ENCODE data around the gene PECR.

Gene PECR

DNA sequence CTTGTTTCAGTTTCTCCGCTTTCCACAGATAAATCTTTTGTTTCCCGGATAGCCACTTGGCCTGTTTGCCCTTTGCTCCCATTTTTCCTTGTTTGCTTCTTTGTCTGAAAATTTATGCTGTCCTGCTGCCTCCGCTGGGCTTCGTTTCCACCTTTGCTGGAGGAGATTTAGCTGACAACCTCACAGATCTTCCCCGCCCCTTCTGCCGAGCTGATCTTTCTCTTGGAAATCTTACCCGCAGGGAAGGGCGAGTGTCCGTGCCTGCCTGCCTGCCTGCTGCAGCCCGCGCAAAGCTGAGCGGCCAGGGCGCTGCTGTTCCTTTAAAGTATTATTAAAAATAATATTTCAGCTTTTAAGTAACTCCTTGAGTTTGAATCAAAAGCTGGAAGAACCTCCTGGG lies 26.2 kb upstream of the PECR start:
- H3K27me3 ChIP-seq (replicated peaks; ENCODE audit: insufficient read depth, low read length) = no peaks in the 10 kb centered on the region
- no peak overlapping the region for H3K9ac ChIP-seq (ENCODE audit: low read length)
- no peaks in the 10 kb centered on the region for H3K9me3 ChIP-seq (replicated peaks; ENCODE audit: insufficient read depth, low read length)
- H3K27ac ChIP-seq (ENCODE audit: low read length) = no peak overlapping the region
- H3K36me3 ChIP-seq (replicated peaks; ENCODE audit: insufficient read depth, low read length) = no peaks in the 10 kb centered on the region
- TF ChIP-seq EZH2phosphoT487 (IDR thresholded peaks at IDR 0.05; ENCODE audit: low read length) (no peak), EZH2 (optimal IDR thresholded peaks at IDR 0.05; ENCODE audit: low read depth, low read length) (no peak)
- TF ChIP-seq, protein P1, sequence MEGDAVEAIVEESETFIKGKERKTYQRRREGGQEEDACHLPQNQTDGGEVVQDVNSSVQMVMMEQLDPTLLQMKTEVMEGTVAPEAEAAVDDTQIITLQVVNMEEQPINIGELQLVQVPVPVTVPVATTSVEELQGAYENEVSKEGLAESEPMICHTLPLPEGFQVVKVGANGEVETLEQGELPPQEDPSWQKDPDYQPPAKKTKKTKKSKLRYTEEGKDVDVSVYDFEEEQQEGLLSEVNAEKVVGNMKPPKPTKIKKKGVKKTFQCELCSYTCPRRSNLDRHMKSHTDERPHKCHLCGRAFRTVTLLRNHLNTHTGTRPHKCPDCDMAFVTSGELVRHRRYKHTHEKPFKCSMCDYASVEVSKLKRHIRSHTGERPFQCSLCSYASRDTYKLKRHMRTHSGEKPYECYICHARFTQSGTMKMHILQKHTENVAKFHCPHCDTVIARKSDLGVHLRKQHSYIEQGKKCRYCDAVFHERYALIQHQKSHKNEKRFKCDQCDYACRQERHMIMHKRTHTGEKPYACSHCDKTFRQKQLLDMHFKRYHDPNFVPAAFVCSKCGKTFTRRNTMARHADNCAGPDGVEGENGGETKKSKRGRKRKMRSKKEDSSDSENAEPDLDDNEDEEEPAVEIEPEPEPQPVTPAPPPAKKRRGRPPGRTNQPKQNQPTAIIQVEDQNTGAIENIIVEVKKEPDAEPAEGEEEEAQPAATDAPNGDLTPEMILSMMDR (IDR thresholded peaks at IDR 0.05; ENCODE audit: low read length) = no peak
- peaks cover 31% of the 10 kb centered on the region for H3F3A ChIP-seq (ENCODE audit: insufficient read depth, low read length)
- H3K9me2 ChIP-seq (replicated peaks; ENCODE audit: insufficient read depth, low read length) = no peaks in the 10 kb centered on the region
- no peak overlapping the region for H3K4me2 ChIP-seq (ENCODE audit: low read depth, low read length)
- no peaks in the 10 kb centered on the region for H4K20me1 ChIP-seq (ENCODE audit: insufficient read depth, low read length)
- no peak for DNase-seq
- H3K4me1 ChIP-seq (ENCODE audit: low read length) = peaks cover 27% of the 10 kb centered on the region
- no peak overlapping the region for H2AFZ ChIP-seq (ENCODE audit: low read length)
- peaks cover 36% of the 10 kb centered on the region for H3K79me2 ChIP-seq (ENCODE audit: low read length)
- no peak overlapping the region for H3K4me3 ChIP-seq (ENCODE audit: low read length)

DNA sequence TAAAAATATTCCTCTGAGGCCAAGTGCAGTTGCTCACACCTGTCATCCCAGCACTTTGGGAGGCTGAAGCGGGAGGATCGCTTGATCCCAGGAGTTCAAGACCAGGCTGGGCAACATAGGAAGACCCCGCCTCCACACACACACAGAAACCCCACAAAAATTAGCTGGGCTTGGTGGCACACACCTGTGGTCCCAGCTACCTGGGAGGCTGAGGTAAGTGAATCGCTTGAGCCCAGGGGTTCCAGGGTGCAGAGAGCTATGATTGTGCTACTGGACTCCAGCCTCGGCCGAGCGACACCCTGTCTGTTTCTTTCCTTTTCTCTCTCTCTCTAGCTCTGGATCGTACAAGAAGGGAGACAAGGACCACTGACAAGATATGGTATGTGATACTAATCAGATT lies 25.7 kb upstream of the PECR start:
- no peaks in the 10 kb centered on the region for H3K9me3 ChIP-seq (replicated peaks; ENCODE audit: insufficient read depth, low read length)
- no peak for DNase-seq
- no peaks in the 10 kb centered on the region for H4K20me1 ChIP-seq (ENCODE audit: insufficient read depth, low read length)
- H3K9ac ChIP-seq (ENCODE audit: low read length) = no peak overlapping the region
- H2AFZ ChIP-seq (ENCODE audit: low read length) = no peak overlapping the region
- H3K27me3 ChIP-seq (replicated peaks; ENCODE audit: insufficient read depth, low read length) = no peaks in the 10 kb centered on the region
- H3F3A ChIP-seq (ENCODE audit: insufficient read depth, low read length) = peaks cover 27% of the 10 kb centered on the region
- peaks cover 23% of the 10 kb centered on the region for H3K4me1 ChIP-seq (ENCODE audit: low read length)
- no peak for TF ChIP-seq EZH2 (optimal IDR thresholded peaks at IDR 0.05; ENCODE audit: low read depth, low read length)
- TF ChIP-seq, protein P1 (IDR thresholded peaks at IDR 0.05; ENCODE audit: low read length) = no peak
- no peak for TF ChIP-seq EZH2phosphoT487 (IDR thresholded peaks at IDR 0.05; ENCODE audit: low read length)
- H3K4me3 ChIP-seq (ENCODE audit: low read length) = no peak overlapping the region
- no peak overlapping the region for H3K27ac ChIP-seq (ENCODE audit: low read length)
- H3K36me3 ChIP-seq (replicated peaks; ENCODE audit: insufficient read depth, low read length) = no peaks in the 10 kb centered on the region
- H3K9me2 ChIP-seq (replicated peaks; ENCODE audit: insufficient read depth, low read length) = no peaks in the 10 kb centered on the region
- peaks cover 32% of the 10 kb centered on the region for H3K79me2 ChIP-seq (ENCODE audit: low read length)
- H3K4me2 ChIP-seq (ENCODE audit: low read depth, low read length) = no peak overlapping the region

DNA sequence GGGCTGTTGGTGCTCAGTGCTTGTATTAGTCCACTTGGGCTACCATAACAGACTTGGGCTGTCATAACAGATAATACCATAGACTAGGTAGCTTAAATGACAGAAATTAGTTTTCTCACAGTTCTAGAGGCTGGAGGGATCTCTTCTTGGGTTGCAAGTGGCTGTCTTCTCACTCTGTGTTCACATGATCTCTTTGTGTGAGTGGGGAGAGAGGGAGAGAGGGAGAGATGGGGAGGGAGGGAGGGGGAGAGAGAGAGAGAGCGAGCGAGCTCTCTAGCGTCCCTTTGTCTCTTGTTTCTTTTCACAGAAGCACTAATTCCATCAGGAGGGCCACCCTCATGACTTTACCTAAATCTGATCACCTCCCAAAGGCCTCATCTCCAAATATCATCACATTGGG lies 23.1 kb upstream of the PECR start:
- TF ChIP-seq EZH2phosphoT487 (IDR thresholded peaks at IDR 0.05; ENCODE audit: low read length) (no peak), EZH2 (optimal IDR thresholded peaks at IDR 0.05; ENCODE audit: low read depth, low read length) (no peak)
- TF ChIP-seq, protein P1 (IDR thresholded peaks at IDR 0.05; ENCODE audit: low read length) = no peak
- no peaks in the 10 kb centered on the region for H3K9me2 ChIP-seq (replicated peaks; ENCODE audit: insufficient read depth, low read length)
- no peaks in the 10 kb centered on the region for H4K20me1 ChIP-seq (ENCODE audit: insufficient read depth, low read length)
- DNase-seq = no peak
- H3K27ac ChIP-seq (ENCODE audit: low read length) = no peak overlapping the region
- no peak overlapping the region for H3K4me3 ChIP-seq (ENCODE audit: low read length)
- no peak overlapping the region for H3K4me2 ChIP-seq (ENCODE audit: low read depth, low read length)
- H3K9ac ChIP-seq (ENCODE audit: low read length) = no peak overlapping the region
- no peaks in the 10 kb centered on the region for H3K36me3 ChIP-seq (replicated peaks; ENCODE audit: insufficient read depth, low read length)
- no peak overlapping the region for H2AFZ ChIP-seq (ENCODE audit: low read length)
- 0 out of 2 replicates have a peak, but pooled peaks cover 4% of the 10 kb centered on the region for H3K4me1 ChIP-seq (ENCODE audit: low read length)
- H3K9me3 ChIP-seq (replicated peaks; ENCODE audit: insufficient read depth, low read length) = no peaks in the 10 kb centered on the region
- no peaks in the 10 kb centered on the region for H3K27me3 ChIP-seq (replicated peaks; ENCODE audit: insufficient read depth, low read length)
- peaks cover 1% of the 10 kb centered on the region; the same call in 1 of the 2 replicates for H3F3A ChIP-seq (ENCODE audit: insufficient read depth, low read length)
- H3K79me2 ChIP-seq (ENCODE audit: low read length) = peaks cover 6% of the 10 kb centered on the region

Measured in MM.1S (cell line).